ENCODE data around the gene SOX6.

The SOX6 gene

GRCh38 chr11:15989685-15990084 is 366.7 kb downstream of the SOX6 start:
- in situ Hi-C loops (cut with HindIII; ENCODE audit: low sequenced_read_pairs): no loop called here
- no peak for TF ChIP-seq CTCF (IDR thresholded peaks at IDR 0.05; ENCODE audit: low read depth, low read length, missing control alignments)
- no peak overlapping the region for H3K4me3 ChIP-seq (ENCODE audit: low read depth, low read length)
- DNase-seq (ENCODE audit: low read depth): no peak

- DNase-seq (ENCODE audit: low read depth): no peak
- in situ Hi-C loops (cut with HindIII; ENCODE audit: low sequenced_read_pairs): no loop called here
- H3K4me3 ChIP-seq (ENCODE audit: low read depth, low read length): no peak overlapping the region
- TF ChIP-seq CTCF (IDR thresholded peaks at IDR 0.05; ENCODE audit: low read depth, low read length, missing control alignments): peak; percentile 17
Observed at GRCh38 chr11:15988693-15989231, 367.6 kb downstream of the SOX6 start.

GRCh38 chr11:15988016-15988550 is 368.3 kb downstream of the SOX6 start:
- no peak for DNase-seq (ENCODE audit: low read depth)
- no peak overlapping the region for H3K4me3 ChIP-seq (ENCODE audit: low read depth, low read length)
- in situ Hi-C loops (cut with HindIII; ENCODE audit: low sequenced_read_pairs): no loop called here
- TF ChIP-seq CTCF (IDR thresholded peaks at IDR 0.05; ENCODE audit: low read depth, low read length, missing control alignments): no peak

- in situ Hi-C loops (cut with HindIII; ENCODE audit: low sequenced_read_pairs): no loop called here
- TF ChIP-seq CTCF (IDR thresholded peaks at IDR 0.05; ENCODE audit: low read depth, low read length, missing control alignments): no peak
- DNase-seq (ENCODE audit: low read depth): no peak
- no peak overlapping the region for H3K4me3 ChIP-seq (ENCODE audit: low read depth, low read length)
Observed at GRCh38 chr11:15987046-15987445, 369.3 kb downstream of the SOX6 start.

GRCh38 chr11:15985860-15986139 is 370.5 kb downstream of the SOX6 start:
- in situ Hi-C loops (cut with HindIII; ENCODE audit: low sequenced_read_pairs): no loop called here
- no peak overlapping the region for H3K4me3 ChIP-seq (ENCODE audit: low read depth, low read length)
- no peak for TF ChIP-seq CTCF (IDR thresholded peaks at IDR 0.05; ENCODE audit: low read depth, low read length, missing control alignments)
- no peak for DNase-seq (ENCODE audit: low read depth)

- in situ Hi-C loops (cut with HindIII; ENCODE audit: low sequenced_read_pairs): no loop called here
- TF ChIP-seq CTCF (IDR thresholded peaks at IDR 0.05; ENCODE audit: low read depth, low read length, missing control alignments): no peak
- H3K4me3 ChIP-seq (ENCODE audit: low read depth, low read length): no peak overlapping the region
- peak; percentile 87 for DNase-seq (ENCODE audit: low read depth)
Observed at GRCh38 chr11:15985127-15985859, 371.1 kb downstream of the SOX6 start.
